Ishikawa (cell line): ENCODE measurements around the gene PATE1.

Source experiments
- CEBPB ChIP-seq: IDR thresholded peaks from 2 replicates; pipeline ENCODE4 v1.6.1; 2012
- CREB1 ChIP-seq: IDR thresholded peaks from 2 replicates; pipeline ENCODE4 v1.6.1; 2012; ENCODE audit warnings: low read depth
- EGR1 ChIP-seq: IDR thresholded peaks from 2 replicates; pipeline ENCODE4 v1.6.1; 2012
- EP300 ChIP-seq: IDR thresholded peaks from 2 replicates; pipeline ENCODE4 v1.6.1; 2012; ENCODE audit warnings: borderline replicate concordance
- FOXM1 ChIP-seq: IDR thresholded peaks from 2 replicates; pipeline ENCODE4 v1.6.1; 2012; ENCODE audit warnings: low read depth, borderline replicate concordance
- NFIC ChIP-seq: IDR thresholded peaks from 2 replicates; pipeline ENCODE4 v1.6.1; 2012
- RAD21 ChIP-seq: IDR thresholded peaks from 2 replicates; pipeline ENCODE4 v1.6.1; 2012; ENCODE audit warnings: low read depth
- TAF1 ChIP-seq: IDR thresholded peaks from 2 replicates; pipeline ENCODE4 v1.6.1; 2012; ENCODE audit warnings: low read depth, mild to moderate bottlenecking
- TCF12 ChIP-seq: IDR thresholded peaks from 2 replicates; pipeline ENCODE4 v1.6.1; 2012; ENCODE audit warnings: low read depth
- TEAD4 ChIP-seq: IDR thresholded peaks from 2 replicates; pipeline ENCODE4 v1.6.1; 2012
- YY1 ChIP-seq: IDR thresholded peaks from 2 replicates; pipeline ENCODE4 v1.6.1; 2012; ENCODE audit warnings: low read depth
- ZBTB7A ChIP-seq: IDR thresholded peaks from 2 replicates; pipeline ENCODE4 v1.6.1; 2012; ENCODE audit warnings: low read depth
- TF ChIP-seq, protein P1 (sequence below): IDR thresholded peaks from 2 replicates; pipeline ENCODE4 v1.6.1; 2012
- TF ChIP-seq, protein P2 (sequence below): IDR thresholded peaks from 2 replicates; pipeline ENCODE4 v1.6.1; 2012
- TF ChIP-seq, protein P3 (sequence below): IDR thresholded peaks from 2 replicates; pipeline ENCODE4 v1.6.1; 2012; ENCODE audit warnings: low read depth, mild to moderate bottlenecking

Gene PATE1

DNA sequence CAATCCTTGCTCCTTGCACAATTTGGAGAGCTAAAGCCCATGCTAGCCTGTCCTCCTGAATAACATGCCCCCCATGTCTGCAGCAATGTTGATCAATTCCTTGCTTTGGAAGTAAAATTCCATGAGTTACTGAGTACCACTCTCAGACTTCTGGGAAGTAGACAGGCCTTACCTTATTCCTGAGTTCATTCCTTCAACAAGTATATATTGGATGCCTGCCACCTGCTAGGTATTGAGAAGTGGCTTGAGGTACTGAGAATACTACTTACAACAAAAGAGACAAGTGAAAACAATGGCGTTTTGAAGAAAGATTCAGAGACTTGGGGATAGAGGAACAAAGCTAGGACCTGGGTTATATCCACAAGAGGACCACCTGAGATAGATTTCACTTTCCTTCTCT lies 20.2 kb downstream of the PATE1 start:
- TF ChIP-seq EP300 (no peak), TEAD4 (no peak), ZBTB7A (no peak), TCF12 (no peak), CREB1 (no peak), CEBPB (no peak), FOXM1 (no peak), EGR1 (no peak), TAF1 (no peak), RAD21 (no peak), NFIC (no peak), YY1 (no peak)
- TF ChIP-seq, protein P1, sequence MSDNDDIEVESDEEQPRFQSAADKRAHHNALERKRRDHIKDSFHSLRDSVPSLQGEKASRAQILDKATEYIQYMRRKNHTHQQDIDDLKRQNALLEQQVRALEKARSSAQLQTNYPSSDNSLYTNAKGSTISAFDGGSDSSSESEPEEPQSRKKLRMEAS: no peak
- TF ChIP-seq, protein P2, sequence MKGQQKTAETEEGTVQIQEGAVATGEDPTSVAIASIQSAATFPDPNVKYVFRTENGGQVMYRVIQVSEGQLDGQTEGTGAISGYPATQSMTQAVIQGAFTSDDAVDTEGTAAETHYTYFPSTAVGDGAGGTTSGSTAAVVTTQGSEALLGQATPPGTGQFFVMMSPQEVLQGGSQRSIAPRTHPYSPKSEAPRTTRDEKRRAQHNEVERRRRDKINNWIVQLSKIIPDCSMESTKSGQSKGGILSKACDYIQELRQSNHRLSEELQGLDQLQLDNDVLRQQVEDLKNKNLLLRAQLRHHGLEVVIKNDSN: no peak
- TF ChIP-seq, protein P3, sequence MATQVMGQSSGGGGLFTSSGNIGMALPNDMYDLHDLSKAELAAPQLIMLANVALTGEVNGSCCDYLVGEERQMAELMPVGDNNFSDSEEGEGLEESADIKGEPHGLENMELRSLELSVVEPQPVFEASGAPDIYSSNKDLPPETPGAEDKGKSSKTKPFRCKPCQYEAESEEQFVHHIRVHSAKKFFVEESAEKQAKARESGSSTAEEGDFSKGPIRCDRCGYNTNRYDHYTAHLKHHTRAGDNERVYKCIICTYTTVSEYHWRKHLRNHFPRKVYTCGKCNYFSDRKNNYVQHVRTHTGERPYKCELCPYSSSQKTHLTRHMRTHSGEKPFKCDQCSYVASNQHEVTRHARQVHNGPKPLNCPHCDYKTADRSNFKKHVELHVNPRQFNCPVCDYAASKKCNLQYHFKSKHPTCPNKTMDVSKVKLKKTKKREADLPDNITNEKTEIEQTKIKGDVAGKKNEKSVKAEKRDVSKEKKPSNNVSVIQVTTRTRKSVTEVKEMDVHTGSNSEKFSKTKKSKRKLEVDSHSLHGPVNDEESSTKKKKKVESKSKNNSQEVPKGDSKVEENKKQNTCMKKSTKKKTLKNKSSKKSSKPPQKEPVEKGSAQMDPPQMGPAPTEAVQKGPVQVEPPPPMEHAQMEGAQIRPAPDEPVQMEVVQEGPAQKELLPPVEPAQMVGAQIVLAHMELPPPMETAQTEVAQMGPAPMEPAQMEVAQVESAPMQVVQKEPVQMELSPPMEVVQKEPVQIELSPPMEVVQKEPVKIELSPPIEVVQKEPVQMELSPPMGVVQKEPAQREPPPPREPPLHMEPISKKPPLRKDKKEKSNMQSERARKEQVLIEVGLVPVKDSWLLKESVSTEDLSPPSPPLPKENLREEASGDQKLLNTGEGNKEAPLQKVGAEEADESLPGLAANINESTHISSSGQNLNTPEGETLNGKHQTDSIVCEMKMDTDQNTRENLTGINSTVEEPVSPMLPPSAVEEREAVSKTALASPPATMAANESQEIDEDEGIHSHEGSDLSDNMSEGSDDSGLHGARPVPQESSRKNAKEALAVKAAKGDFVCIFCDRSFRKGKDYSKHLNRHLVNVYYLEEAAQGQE: no peak

DNA sequence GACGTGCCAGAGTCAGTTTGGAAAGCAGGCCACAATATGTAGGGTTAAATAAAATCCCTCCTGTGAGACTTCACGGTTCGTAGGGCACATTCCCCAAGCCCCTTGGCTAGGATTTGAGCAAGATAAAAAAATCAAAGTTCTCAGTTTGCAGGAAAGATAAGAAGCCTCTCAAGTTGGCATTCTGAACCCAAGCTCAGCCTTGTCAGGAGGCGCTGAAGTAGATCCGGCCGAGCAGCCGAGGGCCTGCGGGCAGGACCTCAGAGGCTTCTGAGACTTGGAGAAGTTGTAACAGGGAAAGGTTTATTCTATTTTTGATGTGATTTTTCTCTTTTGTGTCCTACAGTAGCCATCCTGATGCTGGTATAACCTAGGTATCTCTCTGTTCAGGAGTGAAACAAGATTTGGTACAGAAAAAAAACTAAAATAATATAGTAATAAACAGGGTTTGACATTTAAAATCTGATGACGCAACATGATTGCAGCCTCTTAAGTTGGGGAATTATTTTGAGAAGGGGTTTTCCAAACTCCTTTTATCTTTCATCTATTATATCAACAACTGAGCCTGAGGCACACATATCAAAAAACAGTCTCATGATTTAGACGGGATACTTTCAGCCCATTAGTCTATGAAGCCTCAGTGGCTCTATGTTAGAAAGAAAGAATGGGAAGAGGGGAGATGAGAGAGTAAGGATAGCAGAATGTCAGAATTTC lies 22.4 kb downstream of the PATE1 start:
- TF ChIP-seq NFIC (no peak), ZBTB7A (no peak), EP300 (no peak), EGR1 (no peak), TEAD4 (no peak), TAF1 (no peak), YY1 (no peak), CEBPB (no peak), CREB1 (no peak), TCF12 (no peak), FOXM1 (no peak), RAD21 (no peak)
- TF ChIP-seq, protein P2: no peak
- TF ChIP-seq, protein P1: no peak
- TF ChIP-seq, protein P3: no peak

DNA sequence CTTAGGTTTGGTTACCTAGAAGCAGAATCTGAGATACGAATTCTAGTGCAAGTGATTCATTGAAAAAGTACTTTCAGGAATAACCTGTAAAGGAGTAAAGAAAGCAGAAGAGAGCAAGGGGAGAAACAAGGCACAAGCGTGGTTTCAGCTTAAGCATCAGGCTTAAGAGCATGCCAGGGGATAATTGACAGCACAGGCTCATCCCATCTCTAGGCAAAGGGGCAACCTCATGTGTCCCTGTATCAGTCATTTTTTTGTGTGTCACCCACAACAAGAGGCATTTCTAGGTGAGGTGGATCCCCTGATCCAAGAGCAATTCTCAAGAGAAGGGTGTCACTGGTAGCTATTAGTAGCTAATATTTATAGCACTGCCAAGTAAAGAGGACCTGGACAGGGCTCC lies 24.5 kb downstream of the PATE1 start:
- TF ChIP-seq EGR1: no peak
- no peak for TF ChIP-seq NFIC
- no peak for TF ChIP-seq EP300
- TF ChIP-seq YY1: no peak
- TF ChIP-seq, protein P3: no peak
- no peak for TF ChIP-seq ZBTB7A
- no peak for TF ChIP-seq TCF12

DNA sequence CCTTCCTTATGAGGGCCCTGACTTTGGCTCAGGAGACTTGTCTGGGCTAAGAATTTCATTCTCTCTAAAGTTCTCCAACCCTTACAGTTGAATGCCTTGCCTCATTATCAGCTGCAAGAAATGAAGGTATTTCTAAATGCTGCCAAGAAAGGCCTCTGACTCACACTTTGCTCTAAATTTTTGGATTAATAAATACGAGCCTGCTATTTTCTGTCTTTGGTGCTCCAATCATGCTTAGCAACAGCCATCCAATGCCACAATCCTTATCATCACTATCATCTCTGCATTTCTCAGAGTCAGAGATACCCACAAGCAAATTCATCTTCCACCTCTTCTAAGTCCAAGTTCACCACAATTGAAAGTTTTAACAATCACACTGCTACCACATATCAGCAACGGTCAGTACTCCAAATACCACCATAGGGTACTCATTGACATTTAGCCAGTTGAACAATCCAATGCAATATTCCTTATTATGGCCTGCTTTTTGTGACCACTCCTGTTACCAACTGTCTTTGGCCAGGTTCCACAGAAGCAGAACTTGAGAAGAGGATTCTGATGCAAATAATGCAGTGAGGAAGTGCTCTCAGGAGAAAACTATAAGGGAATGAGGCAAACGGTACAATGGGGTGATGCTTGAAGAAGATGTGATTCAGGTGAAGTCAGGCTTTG lies 26.9 kb downstream of the PATE1 start:
- TF ChIP-seq, protein P2: no peak
- TF ChIP-seq, protein P1: no peak
- TF ChIP-seq TEAD4: no peak
- no peak for TF ChIP-seq NFIC
- TF ChIP-seq TAF1: no peak
- TF ChIP-seq RAD21: no peak
- no peak for TF ChIP-seq EP300
- TF ChIP-seq YY1: no peak
- no peak for TF ChIP-seq CEBPB
- TF ChIP-seq EGR1: no peak
- no peak for TF ChIP-seq FOXM1
- TF ChIP-seq CREB1: no peak
- TF ChIP-seq, protein P3: no peak
